Measurements from ENCODE around the gene SAMD11. TPM values are rescaled to one million over a fixed set of nuclear protein-coding genes. Genes with fewer than 3 reads are reported as not detected.

The SAMD11 gene
- total RNA-seq, 4 donors from 2014 or later: not detected

DNA sequence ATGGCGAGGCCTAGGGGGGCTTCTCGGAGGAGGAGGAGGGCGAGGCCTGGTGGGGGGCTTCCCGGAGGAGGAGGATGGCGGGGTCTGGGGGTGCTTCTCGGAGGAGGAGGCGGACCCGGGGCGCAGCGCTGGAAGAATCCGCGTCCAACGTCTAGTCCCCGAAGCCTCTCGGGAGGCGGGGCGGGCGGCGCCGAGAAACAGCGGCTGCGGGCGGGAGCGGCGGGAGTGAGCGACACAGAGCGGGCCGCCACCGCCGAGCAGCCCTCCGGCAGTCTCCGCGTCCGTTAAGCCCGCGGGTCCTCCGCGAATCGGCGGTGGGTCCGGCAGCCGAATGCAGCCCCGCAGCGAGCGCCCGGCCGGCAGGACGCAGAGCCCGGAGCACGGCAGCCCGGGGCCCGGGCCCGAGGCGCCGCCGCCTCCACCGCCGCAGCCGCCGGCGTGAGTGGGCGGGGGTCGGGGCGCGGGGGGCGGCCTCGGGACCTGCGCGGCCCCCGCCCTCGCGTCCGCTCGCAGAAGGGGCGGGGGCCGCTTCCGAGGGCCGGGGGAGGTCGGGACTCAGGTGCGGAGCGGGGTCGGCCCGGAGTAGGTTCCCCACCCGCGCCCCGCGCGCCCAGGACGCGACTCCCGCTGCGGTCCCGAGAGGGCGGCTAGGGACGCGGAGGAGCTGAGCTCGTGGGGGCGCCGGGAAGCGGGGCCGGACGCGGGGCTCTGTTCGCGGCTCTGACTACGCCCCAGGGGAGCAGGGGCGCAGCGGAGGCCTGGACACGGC, 36.8 kb downstream of the SAMD11 start, which contains the start of gene KLHL17:
Gene KLHL17, plus strand, starts transcription at position 222 of the 769 bp plus-strand sequence. Its CDS starts 110 bp downstream, at position 332.
- no peak for TF ChIP-seq CTCF (IDR thresholded peaks at IDR 0.05; ENCODE audit: low read depth)

DNA sequence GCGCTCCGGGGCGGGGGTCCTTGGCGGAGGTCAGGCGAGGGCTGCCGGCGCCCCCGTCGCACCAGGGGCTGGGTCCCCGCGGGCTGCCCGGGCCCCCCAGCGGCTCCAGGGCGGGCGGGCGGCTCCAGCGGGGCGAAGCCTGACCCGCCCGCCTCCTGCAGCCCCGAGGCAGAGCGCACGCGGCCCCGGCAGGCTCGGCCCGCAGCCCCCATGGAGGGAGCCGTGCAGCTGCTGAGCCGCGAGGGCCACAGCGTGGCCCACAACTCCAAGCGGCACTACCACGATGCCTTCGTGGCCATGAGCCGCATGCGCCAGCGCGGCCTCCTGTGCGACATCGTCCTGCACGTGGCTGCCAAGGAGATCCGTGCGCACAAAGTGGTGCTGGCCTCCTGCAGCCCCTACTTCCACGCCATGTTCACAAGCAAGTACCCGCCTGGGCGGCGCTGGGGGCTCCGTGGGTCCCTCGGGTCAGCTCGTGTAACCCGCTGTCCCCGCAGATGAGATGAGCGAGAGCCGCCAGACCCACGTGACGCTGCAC, 37.5 kb downstream of the SAMD11 start:
- no peak for TF ChIP-seq CTCF (IDR thresholded peaks at IDR 0.05; ENCODE audit: low read depth)

GRCh38 chr1:962381-963300, 38.9 kb downstream of the SAMD11 start:
- no peak for TF ChIP-seq CTCF (IDR thresholded peaks at IDR 0.05; ENCODE audit: low read depth)

GRCh38 chr1:963301-963651, 39.6 kb downstream of the SAMD11 start:
- TF ChIP-seq CTCF (IDR thresholded peaks at IDR 0.05; ENCODE audit: low read depth): no peak

DNA sequence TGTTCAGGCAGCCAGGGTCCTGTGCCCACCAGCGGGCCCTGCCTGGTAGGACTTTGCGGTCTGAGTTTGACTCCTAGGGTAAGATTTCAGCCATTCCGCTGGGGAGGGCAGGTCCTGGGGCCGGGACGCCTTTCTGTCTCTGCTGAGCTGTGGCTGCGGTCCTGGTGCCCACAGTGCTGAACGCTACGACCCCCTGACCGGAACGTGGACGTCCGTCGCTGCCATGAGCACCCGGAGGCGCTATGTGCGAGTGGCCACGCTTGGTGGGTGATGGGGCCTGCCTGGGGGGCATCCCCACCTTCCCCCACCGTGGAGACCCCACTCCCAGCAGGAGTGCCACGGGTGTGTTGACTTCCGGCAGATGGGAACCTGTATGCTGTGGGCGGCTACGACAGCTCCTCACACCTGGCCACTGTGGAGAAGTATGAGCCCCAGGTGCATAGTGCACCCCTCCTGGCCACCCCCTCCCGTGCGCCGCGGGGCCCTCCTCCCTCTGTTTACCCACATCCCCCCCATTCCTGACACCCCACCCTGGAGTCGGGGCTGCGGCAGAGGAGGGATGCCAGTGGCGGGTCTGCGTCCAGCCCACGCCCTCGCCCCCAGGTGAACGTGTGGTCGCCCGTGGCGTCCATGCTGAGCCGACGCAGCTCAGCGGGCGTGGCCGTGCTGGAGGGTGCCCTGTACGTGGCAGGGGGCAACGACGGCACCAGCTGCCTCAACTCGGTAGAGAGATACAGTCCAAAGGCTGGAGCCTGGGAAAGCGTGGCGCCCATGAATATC, 40.2 kb downstream of the SAMD11 start:
- no peak for TF ChIP-seq CTCF (IDR thresholded peaks at IDR 0.05; ENCODE audit: low read depth)

- no peak for TF ChIP-seq CTCF (IDR thresholded peaks at IDR 0.05; ENCODE audit: low read depth)
Observed at GRCh38 chr1:964691-965525, 41.2 kb downstream of the SAMD11 start.

Data from subcutaneous adipose tissue (tissue), 4 donors.